ENCODE results near the gene CPNE7. TPM values are rescaled to one million over a fixed set of nuclear protein-coding genes. Genes with fewer than 3 reads are reported as not detected.

CPNE7 gene
- total and polyA plus RNA-seq, 8 donors: 0.92 to 6.2 (median 1.8) TPM; not detected in 1

GRCh38 chr16:89599902-89600301 lies 24.3 kb downstream of the CPNE7 start:
- no peak for DNase-seq
- Histone ChIP-seq H3K27me3 (peaks cover 0 to 27% (median 5%) of the 10 kb centered on the region in 3 donors), H3K36me3 (no peaks in the 10 kb centered on the region), H3K27ac (no peak overlapping the region), H3K4me1 (peaks cover 0 to 15% (median 10%) of the 10 kb centered on the region in 4 donors), H3K4me3 (no peak overlapping the region), H3K9me3 (no peaks in the 10 kb centered on the region)
- no peak for TF ChIP-seq POLR2A (IDR thresholded peaks at IDR 0.05)
- TF ChIP-seq EP300 (IDR thresholded peaks at IDR 0.05): no peak
- no peak for TF ChIP-seq POLR2AphosphoS5 (IDR thresholded peaks at IDR 0.05)
- no peak for TF ChIP-seq CTCF (IDR thresholded peaks at IDR 0.05)
- intact Hi-C loops (cut with DNase I; ENCODE audit: low total_unique reads): no loop called here
- WGBS, 5 donors: 77 to 91% (median 85%) methylated on average over 6 to 10 of the region's 10 CpGs

GRCh38 chr16:89600427-89600826 lies 24.9 kb downstream of the CPNE7 start:
- Histone ChIP-seq H3K4me3 (no peak overlapping the region), H3K9me3 (no peaks in the 10 kb centered on the region), H3K27me3 (peaks cover 0 to 33% (median 5%) of the 10 kb centered on the region in 3 donors), H3K4me1 (peaks cover 0 to 15% (median 10%) of the 10 kb centered on the region in 4 donors), H3K27ac (no peak overlapping the region), H3K36me3 (no peaks in the 10 kb centered on the region)
- WGBS, 5 donors: 77 to 85% (median 83%) methylated on average over 12 of the region's 12 CpGs
- intact Hi-C loops (cut with DNase I; ENCODE audit: low total_unique reads): no loop called here
- DNase-seq: no peak
- no peak for TF ChIP-seq POLR2AphosphoS5 (IDR thresholded peaks at IDR 0.05)

GRCh38 chr16:89600956-89601355 lies 25.4 kb downstream of the CPNE7 start:
- H3K27ac ChIP-seq: no peak overlapping the region
- peaks cover 0 to 15% (median 10%) of the 10 kb centered on the region in 4 donors for H3K4me1 ChIP-seq
- no peak for DNase-seq
- 60 to 78% (median 74%) methylated on average over 8 of the region's 8 CpGs for WGBS, 5 donors
- H3K9me3 ChIP-seq: no peaks in the 10 kb centered on the region
- intact Hi-C loops (cut with DNase I; ENCODE audit: low total_unique reads): no loop called here
- H3K27me3 ChIP-seq: peaks cover 0 to 38% (median 5%) of the 10 kb centered on the region in 3 donors
- TF ChIP-seq POLR2A (IDR thresholded peaks at IDR 0.05) (no peak), CTCF (IDR thresholded peaks at IDR 0.05) (no peak), POLR2AphosphoS5 (IDR thresholded peaks at IDR 0.05) (no peak), EP300 (IDR thresholded peaks at IDR 0.05) (no peak)
- H3K36me3 ChIP-seq: no peaks in the 10 kb centered on the region
- H3K4me3 ChIP-seq: no peak overlapping the region

GRCh38 chr16:89601906-89602272 lies 26.3 kb downstream of the CPNE7 start:
- no peaks in the 10 kb centered on the region for H3K36me3 ChIP-seq
- WGBS, 5 donors: 38 to 64% (median 60%) methylated on average over 18 to 22 of the region's 22 CpGs
- DNase-seq: no peak
- H3K4me3 ChIP-seq: no peak overlapping the region
- peaks cover 0 to 42% (median 5%) of the 10 kb centered on the region in 3 donors for H3K27me3 ChIP-seq
- no peak overlapping the region for H3K27ac ChIP-seq
- intact Hi-C loops (cut with DNase I; ENCODE audit: low total_unique reads): no loop called here
- peaks cover 0 to 15% (median 10%) of the 10 kb centered on the region in 4 donors for H3K4me1 ChIP-seq
- TF ChIP-seq POLR2A (IDR thresholded peaks at IDR 0.05) (no peak), POLR2AphosphoS5 (IDR thresholded peaks at IDR 0.05) (no peak), EP300 (IDR thresholded peaks at IDR 0.05) (no peak), CTCF (IDR thresholded peaks at IDR 0.05) (no peak)
- no peaks in the 10 kb centered on the region for H3K9me3 ChIP-seq

- no peak overlapping the region for H3K4me3 ChIP-seq
- WGBS, 5 donors: 5 to 13% (median 10%) methylated on average over 14 to 22 of the region's 22 CpGs
Measured at GRCh38 chr16:89602273-89602951, 26.9 kb downstream of the CPNE7 start.

More at GRCh38 chr16:89602273-89602951, 26.9 kb downstream of the CPNE7 start:
- Histone ChIP-seq H3K27ac (no peak overlapping the region), H3K4me1 (peaks cover 0 to 15% (median 10%) of the 10 kb centered on the region in 4 donors), H3K27me3 (peaks cover 0 to 42% (median 5%) of the 10 kb centered on the region in 3 donors), H3K36me3 (no peaks in the 10 kb centered on the region), H3K9me3 (no peaks in the 10 kb centered on the region)
- intact Hi-C loops (cut with DNase I; ENCODE audit: low total_unique reads): no loop called here
- no peak for TF ChIP-seq CTCF (IDR thresholded peaks at IDR 0.05)
- no peak for TF ChIP-seq POLR2AphosphoS5 (IDR thresholded peaks at IDR 0.05)
- TF ChIP-seq POLR2A (IDR thresholded peaks at IDR 0.05): no peak
- no peak for TF ChIP-seq EP300 (IDR thresholded peaks at IDR 0.05)
- peak in 1 of 2 donors; percentile 68 for DNase-seq
